ENCODE results near the gene F8. TPM values are rescaled to one million over a fixed set of nuclear protein-coding genes. Genes with fewer than 3 reads are reported as not detected.
"Not testable (repeated sequence)": the region's sequence is repeated elsewhere in the genome, so short reads cannot be mapped to it uniquely, and the experiment has no call there.

Gene F8
- total RNA-seq, 1 donor, result 3.6 TPM

- Histone ChIP-seq H3K4me3 (ENCODE audit: low read length) (no peak overlapping the region), H3K4me1 (ENCODE audit: insufficient read depth, low read length) (peaks cover 15% of the 10 kb centered on the region), H3K27me3 (ENCODE audit: insufficient read depth, low read length) (no peaks in the 10 kb centered on the region), H3K9me3 (ENCODE audit: low read depth, low read length) (no peaks in the 10 kb centered on the region)
Measured at GRCh38 chrX:154829134-154829533, 193.4 kb downstream of the F8 start.

DNA sequence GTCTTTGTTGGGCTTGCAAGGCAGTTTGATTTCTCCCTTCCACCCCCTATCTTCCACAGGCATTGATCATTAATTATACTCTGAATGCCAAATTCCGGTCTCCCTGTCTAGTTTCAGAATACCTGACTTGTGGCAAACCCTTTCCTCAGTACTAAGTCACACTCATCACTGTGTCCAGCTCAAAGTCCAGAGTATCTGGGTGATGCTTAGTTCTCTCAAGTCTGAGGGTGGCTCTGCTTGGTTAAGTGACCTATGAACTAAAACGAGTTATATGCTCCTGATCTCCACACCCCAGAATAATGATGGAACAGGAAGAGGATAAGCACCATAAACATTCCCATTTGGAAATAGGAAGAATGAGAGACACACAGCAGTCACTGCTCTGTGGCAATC is 194.5 kb downstream of the F8 start:
- no peaks in the 10 kb centered on the region for H3K27me3 ChIP-seq (ENCODE audit: insufficient read depth, low read length)
- H3K4me1 ChIP-seq (ENCODE audit: insufficient read depth, low read length), result peaks cover 15% of the 10 kb centered on the region
- H3K9me3 ChIP-seq (ENCODE audit: low read depth, low read length), result no peaks in the 10 kb centered on the region
- no peak overlapping the region for H3K4me3 ChIP-seq (ENCODE audit: low read length)

DNA sequence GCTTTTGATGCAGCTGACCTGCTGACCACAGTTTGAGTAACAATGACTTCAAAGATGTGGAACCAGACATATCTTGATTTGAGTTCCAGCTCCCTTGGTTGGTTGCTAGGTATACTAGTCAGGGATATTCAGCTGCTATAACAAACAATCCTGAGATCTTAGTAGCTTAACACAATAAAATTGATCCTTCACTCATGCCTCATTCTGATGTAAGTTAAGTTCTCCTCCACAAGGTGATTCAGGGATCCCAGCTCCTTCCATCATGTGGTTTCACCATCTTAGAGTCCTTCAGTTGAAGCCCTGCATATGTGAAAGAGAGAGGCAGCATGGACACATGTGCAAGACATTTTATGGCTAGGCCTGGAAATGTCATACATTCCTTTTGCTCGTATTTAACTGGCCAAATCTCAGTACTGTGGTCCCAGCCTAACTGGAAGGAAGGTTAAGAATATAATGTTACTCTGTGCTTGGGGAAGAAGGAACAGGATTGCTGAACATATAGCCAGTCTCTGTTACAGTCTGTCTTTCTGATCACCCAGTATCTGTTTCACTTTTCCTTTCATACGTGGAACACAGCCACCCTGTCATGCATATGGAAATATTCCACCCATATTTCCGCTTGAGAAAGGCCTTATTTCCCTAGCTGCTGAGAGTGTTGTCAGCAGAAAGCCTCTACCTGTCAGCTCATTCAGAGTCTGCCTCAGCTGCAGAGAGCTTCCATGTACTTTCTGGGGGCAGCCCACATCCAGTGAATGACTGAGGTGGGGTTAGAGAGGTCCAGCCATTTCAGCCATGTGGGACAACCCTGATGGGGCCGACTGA is 195.1 kb downstream of the F8 start:
- peaks cover 15% of the 10 kb centered on the region for H3K4me1 ChIP-seq (ENCODE audit: insufficient read depth, low read length)
- H3K4me3 ChIP-seq (ENCODE audit: low read length), result no peak overlapping the region
- H3K9me3 ChIP-seq (ENCODE audit: low read depth, low read length), result no peaks in the 10 kb centered on the region
- H3K27me3 ChIP-seq (ENCODE audit: insufficient read depth, low read length), result no peaks in the 10 kb centered on the region

DNA sequence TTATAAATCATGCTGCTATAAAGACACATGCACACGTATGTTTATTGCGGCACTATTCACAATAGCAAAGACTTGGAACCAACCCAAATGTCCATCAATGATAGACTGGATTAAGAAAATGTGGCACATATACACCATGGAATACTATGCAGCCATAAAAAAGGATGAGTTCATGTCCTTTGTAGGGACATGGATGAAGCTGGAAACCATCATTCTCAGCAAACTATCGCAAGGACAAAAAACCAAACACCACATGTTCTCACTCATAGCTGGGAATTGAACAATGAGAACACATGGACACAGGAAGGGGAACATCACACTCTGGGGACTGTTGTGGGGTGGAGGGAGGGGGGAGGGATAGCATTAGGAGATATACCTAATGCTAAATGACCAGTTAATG is 196.9 kb downstream of the F8 start:
- H3K27me3 ChIP-seq (ENCODE audit: insufficient read depth, low read length); H3K9me3 ChIP-seq (ENCODE audit: low read depth, low read length); H3K4me3 ChIP-seq (ENCODE audit: low read length): not testable (repeated sequence)
- H3K4me1 ChIP-seq (ENCODE audit: insufficient read depth, low read length), result peaks cover 15% of the 10 kb centered on the region

DNA sequence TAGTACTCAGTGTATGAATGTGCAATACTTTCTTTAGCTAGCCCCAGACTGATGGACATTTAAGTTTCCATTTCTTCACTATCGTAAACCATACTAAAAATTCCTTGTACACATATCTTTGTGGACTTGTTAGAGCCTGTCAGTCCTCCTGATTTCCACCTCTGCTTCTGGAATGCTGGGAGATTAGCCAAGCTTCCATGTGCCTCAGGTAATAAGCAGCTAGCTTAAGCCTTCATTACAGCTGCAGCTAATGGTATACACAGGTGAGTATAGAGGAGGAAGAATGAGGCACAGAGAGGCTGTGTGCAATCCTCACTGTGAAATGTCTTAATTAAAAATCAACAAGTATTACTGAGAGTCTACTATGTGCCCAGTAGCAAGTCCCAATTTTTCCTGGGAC is 197.9 kb downstream of the F8 start:
- H3K27me3 ChIP-seq (ENCODE audit: insufficient read depth, low read length), result no peaks in the 10 kb centered on the region
- H3K4me3 ChIP-seq (ENCODE audit: low read length), result no peak overlapping the region
- no peaks in the 10 kb centered on the region for H3K9me3 ChIP-seq (ENCODE audit: low read depth, low read length)
- peaks cover 15% of the 10 kb centered on the region for H3K4me1 ChIP-seq (ENCODE audit: insufficient read depth, low read length)

DNA sequence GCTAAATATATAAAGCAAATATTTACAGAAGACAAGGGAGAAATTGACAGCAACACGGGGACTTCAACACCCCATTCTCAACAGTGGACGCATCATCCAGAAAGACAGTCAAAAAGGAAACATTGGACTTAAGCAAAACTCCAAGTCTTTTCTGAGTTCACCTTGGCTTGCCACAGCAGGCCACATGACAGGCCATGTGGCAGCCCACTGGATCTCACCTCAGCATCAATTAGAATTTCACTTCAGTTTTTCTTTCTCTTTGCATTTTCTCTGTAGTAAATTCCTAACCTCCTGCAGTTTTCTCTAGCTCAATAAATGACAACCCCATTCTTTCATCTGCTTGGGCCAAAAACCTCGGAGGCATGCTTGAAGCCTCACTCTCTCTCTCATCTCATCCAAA is 200.5 kb downstream of the F8 start:
- no peaks in the 10 kb centered on the region for H3K4me1 ChIP-seq (ENCODE audit: insufficient read depth, low read length)
- no peak overlapping the region for H3K4me3 ChIP-seq (ENCODE audit: low read length)
- no peaks in the 10 kb centered on the region for H3K27me3 ChIP-seq (ENCODE audit: insufficient read depth, low read length)
- H3K9me3 ChIP-seq (ENCODE audit: low read depth, low read length), result no peaks in the 10 kb centered on the region

GRCh38 chrX:154821523-154821922 is 201.0 kb downstream of the F8 start:
- H3K4me3 ChIP-seq (ENCODE audit: low read length), result no peak overlapping the region
- H3K27me3 ChIP-seq (ENCODE audit: insufficient read depth, low read length), result no peaks in the 10 kb centered on the region
- H3K4me1 ChIP-seq (ENCODE audit: insufficient read depth, low read length), result no peaks in the 10 kb centered on the region
- H3K9me3 ChIP-seq (ENCODE audit: low read depth, low read length), result no peaks in the 10 kb centered on the region

DNA sequence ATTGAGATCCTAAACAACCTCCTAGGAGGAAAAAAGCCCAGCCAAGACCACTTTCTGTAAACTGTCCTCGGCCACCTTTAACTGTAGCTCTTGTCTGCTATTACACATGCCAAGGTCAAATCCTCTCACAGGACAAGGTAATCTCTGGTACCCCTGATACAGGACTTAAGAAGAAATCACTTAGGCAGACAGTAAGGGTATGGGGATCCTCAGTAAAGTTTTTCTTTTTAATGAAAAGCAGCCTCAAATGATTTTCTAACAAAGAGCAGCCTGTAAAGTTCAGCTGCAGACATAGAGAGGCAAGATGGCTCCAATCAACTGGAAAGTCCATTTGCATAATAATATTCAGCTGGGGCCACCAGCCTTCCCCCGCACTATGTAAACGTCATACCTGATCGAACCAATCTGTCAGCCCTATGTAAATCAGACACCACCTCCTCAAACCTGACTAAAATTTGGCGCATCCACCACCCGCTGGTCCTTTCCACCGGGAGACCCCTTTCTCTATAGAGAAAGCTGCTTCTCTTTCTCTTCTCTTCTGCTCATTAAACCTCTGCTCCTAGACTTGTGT is 202.7 kb downstream of the F8 start:
- Histone ChIP-seq H3K4me1 (ENCODE audit: insufficient read depth, low read length) (no peaks in the 10 kb centered on the region), H3K27me3 (ENCODE audit: insufficient read depth, low read length) (no peaks in the 10 kb centered on the region), H3K4me3 (ENCODE audit: low read length) (no peak overlapping the region), H3K9me3 (ENCODE audit: low read depth, low read length) (no peaks in the 10 kb centered on the region)

- no peaks in the 10 kb centered on the region for H3K27me3 ChIP-seq (ENCODE audit: insufficient read depth, low read length)
- no peaks in the 10 kb centered on the region for H3K4me1 ChIP-seq (ENCODE audit: insufficient read depth, low read length)
- no peaks in the 10 kb centered on the region for H3K9me3 ChIP-seq (ENCODE audit: low read depth, low read length)
- no peak overlapping the region for H3K4me3 ChIP-seq (ENCODE audit: low read length)
Measured at GRCh38 chrX:154818916-154819770, 203.4 kb downstream of the F8 start.

DNA sequence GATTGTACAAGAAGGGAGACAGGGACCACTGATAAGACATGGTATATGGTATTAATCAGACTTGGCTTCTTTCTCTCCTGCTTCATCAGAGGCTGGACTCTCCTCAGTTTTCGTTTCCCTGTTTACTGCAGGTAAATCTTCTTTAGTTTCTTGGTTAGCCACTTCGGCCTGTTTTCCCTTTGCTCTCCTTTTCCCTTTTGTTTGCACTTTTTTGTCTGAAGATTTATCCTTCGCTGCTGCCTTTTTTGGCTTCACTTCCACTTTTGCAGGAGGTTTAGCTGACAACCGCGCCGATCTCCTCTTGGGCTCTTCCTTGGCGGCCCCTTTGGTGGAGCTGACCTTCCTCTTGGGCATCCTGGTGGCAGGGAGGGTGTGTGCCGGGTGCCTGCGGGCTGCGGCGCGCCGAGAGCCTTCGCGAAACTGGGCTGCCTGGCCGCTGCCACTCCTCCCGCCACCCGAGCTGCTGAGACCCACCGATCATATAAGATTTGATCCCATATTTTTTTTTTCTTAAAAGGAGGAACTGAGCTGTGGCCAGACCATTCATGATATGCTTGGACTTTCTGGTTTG is 205.4 kb downstream of the F8 start:
- H3K9me3 ChIP-seq (ENCODE audit: low read depth, low read length); H3K27me3 ChIP-seq (ENCODE audit: insufficient read depth, low read length); H3K4me3 ChIP-seq (ENCODE audit: low read length); H3K4me1 ChIP-seq (ENCODE audit: insufficient read depth, low read length): not testable (repeated sequence)

DNA sequence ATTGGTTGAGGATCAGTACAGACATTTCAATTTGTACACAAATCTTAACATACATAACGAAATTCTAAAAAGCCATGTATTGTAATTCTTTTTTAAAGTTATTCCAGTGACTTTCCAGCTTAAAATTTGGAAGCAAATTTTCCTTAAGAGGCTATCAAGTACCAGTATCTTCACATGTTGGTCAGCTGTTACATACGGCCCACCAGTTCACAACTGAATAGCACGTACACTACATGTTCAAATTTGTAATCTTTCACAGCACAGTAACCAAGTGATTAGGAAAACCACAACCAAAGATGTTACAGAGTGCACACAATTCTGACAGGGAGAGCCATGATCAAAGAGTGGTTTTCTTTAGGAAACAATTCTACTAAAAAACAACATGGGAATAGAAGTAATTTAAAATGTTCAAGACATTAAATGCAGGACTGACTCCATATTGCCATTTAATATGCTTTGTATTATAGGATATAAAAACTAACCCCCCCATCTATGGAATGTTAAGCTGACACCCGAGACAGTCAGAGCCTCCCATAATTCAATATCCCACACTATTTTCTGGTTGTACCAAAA is 206.1 kb downstream of the F8 start:
- not testable (repeated sequence) for H3K9me3 ChIP-seq (ENCODE audit: low read depth, low read length); H3K27me3 ChIP-seq (ENCODE audit: insufficient read depth, low read length); H3K4me3 ChIP-seq (ENCODE audit: low read length); H3K4me1 ChIP-seq (ENCODE audit: insufficient read depth, low read length)

DNA sequence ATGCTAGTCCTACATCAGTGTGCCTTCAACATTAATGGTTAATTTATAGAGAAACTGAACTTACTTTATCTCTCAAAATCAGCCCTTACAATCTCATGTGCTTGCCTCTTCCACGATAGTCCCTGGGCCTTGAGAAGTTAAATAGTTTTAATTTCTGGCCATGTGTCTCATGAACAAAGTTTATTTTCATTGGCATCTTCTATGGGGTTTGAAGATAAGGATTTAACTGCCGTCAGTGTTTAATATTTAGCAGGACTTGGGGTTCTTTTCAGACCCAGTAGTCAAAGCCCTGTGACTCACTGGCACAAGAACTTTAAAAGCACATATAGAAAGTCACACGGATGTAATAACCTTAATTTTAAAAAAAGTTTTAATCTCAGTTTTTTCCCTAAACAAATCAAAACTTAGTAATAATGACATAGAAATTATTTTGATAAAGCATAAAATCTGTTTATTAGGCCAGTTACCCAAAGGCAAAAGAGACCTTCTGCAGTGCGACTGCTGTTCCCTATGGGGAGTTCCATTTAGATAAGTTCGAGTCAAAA is 207.2 kb downstream of the F8 start:
- no peaks in the 10 kb centered on the region for H3K9me3 ChIP-seq (ENCODE audit: low read depth, low read length)
- no peaks in the 10 kb centered on the region for H3K4me1 ChIP-seq (ENCODE audit: insufficient read depth, low read length)
- H3K27me3 ChIP-seq (ENCODE audit: insufficient read depth, low read length), result no peaks in the 10 kb centered on the region
- H3K4me3 ChIP-seq (ENCODE audit: low read length), result no peak overlapping the region

- H3K4me1 ChIP-seq (ENCODE audit: insufficient read depth, low read length), result no peaks in the 10 kb centered on the region
Measured at GRCh38 chrX:154813801-154814200, 208.7 kb downstream of the F8 start.

DNA sequence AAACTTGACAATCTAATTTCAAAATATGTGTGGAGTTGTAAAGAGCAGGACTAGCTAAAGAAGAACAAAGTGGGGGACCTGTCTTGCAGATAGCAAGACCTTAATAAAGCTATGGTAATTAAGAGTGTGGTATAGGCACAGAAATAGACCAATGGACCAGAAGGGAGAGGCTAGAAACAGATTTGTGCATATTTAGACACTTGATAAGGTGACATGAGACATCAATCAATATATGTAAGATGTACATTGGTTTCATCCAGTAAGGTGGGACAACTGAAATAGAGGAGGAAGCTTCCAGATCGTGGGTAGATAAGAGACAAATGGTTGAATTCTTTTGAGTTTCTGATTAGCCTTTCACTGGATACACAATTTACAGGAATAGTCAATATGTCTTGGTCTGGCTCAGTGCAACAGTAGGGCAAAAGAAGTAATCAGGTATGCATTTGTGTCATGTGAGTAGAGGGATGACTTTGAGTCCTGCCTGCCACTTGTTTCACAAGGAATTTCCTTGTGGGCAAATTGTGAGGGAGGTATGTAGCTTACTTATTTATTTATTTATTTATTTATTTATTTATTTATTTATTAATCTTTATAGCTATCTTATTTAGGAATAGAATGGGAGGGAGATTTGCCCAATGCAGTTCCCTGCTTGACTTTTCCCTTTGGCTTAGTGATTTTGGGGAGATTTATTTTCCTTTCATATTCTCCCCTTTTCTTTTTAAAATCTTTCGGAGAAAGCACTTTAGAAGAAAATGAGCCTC is 210.0 kb downstream of the F8 start:
- H3K4me3 ChIP-seq (ENCODE audit: low read length), result no peak overlapping the region
- H3K4me1 ChIP-seq (ENCODE audit: insufficient read depth, low read length), result no peaks in the 10 kb centered on the region
- H3K9me3 ChIP-seq (ENCODE audit: low read depth, low read length), result no peaks in the 10 kb centered on the region
- no peaks in the 10 kb centered on the region for H3K27me3 ChIP-seq (ENCODE audit: insufficient read depth, low read length)

More at GRCh38 chrX:154813801-154814200, 208.7 kb downstream of the F8 start:
- Histone ChIP-seq H3K27me3 (ENCODE audit: insufficient read depth, low read length) (no peaks in the 10 kb centered on the region), H3K4me3 (ENCODE audit: low read length) (no peak overlapping the region), H3K9me3 (ENCODE audit: low read depth, low read length) (no peaks in the 10 kb centered on the region)

Measured in mononuclear cell (primary cell).